Measurements from ENCODE around the gene ATXN7L3B.

Gene ATXN7L3B

GRCh38 chr12:74551291-74551690 is 13.7 kb downstream of the ATXN7L3B start:
- no peak for DNase-seq (ENCODE audit: low read depth)

- DNase-seq (ENCODE audit: low read depth): no peak
Observed at GRCh38 chr12:74552201-74552600, 14.6 kb downstream of the ATXN7L3B start.

GRCh38 chr12:74559728-74560127 is 22.1 kb downstream of the ATXN7L3B start:
- no peak for DNase-seq (ENCODE audit: low read depth)

DNA sequence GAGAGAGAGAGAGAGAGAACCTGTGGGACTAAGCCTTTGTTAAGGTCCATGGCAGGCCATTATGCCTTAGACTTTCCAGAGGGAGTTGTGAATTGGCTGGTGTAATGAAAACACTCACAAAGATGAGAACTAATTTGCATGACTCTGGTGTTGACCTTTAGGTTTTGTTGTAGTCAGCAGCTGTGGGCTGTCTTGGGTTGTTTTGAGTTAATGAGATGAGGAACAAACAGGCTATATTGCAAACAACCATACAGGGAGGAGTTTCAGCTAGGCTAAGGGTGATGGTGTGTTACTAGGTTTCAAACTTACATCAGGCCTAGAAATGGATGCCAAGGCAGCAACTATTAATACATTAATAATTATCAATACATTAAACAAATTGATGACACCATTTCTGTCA is 26.3 kb downstream of the ATXN7L3B start:
- DNase-seq (ENCODE audit: low read depth): no peak

GRCh38 chr12:74578486-74578885 is 40.9 kb downstream of the ATXN7L3B start:
- no peak for DNase-seq (ENCODE audit: low read depth)

DNA sequence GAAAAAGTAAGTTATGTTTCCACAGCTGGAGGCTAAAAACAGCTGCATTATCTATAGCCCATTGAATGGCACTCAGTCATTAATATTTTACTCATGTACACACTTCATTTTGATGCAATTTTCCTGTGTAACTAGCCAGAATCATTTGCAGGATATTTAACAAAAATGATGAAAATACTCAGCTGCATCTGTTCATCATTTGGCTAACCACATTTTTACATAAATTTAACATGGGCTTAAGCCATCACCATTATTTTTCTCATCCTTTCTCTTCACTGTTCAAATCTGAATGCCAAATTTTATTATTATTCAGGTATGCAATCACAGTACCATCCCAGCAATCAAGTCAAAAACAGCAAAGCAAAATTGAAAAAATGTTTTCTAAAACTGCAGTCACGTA is 41.8 kb downstream of the ATXN7L3B start:
- no peak for DNase-seq (ENCODE audit: low read depth)

DNA sequence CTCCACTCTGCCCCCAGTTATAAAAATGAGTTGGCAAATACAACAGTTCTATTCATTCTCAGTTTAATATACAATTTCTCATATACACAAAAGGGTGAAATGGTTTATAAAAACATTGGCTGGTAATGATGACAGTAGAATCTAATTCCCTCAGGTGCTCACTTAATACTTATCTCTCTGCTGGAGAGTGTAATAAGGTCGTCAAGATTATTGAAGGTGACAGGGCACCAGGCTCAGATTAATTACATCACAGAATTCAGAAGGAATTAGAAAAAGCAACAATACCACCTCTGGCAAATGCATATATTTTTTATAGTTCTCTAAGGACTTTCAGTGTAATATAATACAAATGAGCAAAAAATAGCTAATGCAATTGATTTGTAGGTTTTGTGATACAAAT is 42.3 kb downstream of the ATXN7L3B start:
- DNase-seq (ENCODE audit: low read depth): no peak

DNA sequence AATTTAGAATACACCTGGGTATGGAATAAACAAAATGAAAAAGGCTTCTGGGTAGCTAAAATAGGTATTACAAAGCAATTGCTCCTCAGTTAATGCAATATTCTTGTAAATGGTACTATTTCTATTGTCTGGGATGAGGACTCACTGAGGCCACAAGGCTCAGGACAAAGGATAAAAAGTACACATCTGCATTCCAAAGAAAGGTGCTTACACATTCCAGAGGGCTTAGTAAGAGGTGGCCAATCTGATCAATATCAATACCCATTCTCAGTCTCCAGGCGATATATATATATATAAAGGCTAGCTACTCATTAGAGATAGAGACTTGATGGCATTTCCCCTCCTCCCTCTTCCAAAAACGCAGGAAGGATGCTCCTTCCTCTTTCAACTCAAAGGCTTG is 43.8 kb downstream of the ATXN7L3B start:
- DNase-seq (ENCODE audit: low read depth): no peak

DNA sequence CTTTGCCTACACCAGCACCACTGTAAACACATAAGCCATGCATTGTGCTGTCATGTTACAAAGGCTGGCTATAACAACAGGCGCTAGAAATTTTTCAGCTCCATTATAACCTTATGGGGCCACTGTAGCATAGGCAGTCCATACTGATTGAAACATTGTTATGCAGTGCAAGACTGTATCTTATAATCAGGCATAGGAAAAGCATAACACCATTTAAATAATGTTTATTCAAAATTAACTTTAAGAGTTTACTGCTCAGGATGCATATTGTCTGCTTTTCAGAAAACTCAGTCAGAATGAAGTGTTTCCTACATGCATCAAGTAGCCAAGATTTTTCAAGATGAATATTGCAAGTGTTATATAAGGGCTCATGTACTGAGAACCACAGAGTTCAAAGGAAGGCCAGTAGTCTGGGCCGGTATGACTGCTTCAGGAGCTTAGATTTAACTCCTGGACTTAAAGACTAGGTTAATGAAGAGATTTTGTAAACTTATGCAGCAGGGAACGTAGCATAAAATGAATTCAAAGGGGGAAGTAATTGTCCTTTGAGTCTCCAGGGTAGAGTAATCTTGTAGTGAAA is 46.9 kb downstream of the ATXN7L3B start:
- no peak for DNase-seq (ENCODE audit: low read depth)

- DNase-seq (ENCODE audit: low read depth): no peak
Observed at GRCh38 chr12:74586251-74586650, 48.6 kb downstream of the ATXN7L3B start.
